Measurements from ENCODE around the gene NPRL2. TPM values are rescaled to one million over a fixed set of nuclear protein-coding genes. Genes with fewer than 3 reads are reported as not detected.
"Not testable (repeated sequence)": the region's sequence is repeated elsewhere in the genome, so short reads cannot be mapped to it uniquely, and the experiment has no call there.

The NPRL2 gene
- total RNA-seq, 1 donor from 2014 or later = 11.0 TPM

GRCh38 chr3:50326182-50326541 is 24.4 kb downstream of the NPRL2 start:
- no peak for ATAC-seq

- ATAC-seq = no peak
Measured at GRCh38 chr3:50325497-50326181, 24.9 kb downstream of the NPRL2 start.

DNA sequence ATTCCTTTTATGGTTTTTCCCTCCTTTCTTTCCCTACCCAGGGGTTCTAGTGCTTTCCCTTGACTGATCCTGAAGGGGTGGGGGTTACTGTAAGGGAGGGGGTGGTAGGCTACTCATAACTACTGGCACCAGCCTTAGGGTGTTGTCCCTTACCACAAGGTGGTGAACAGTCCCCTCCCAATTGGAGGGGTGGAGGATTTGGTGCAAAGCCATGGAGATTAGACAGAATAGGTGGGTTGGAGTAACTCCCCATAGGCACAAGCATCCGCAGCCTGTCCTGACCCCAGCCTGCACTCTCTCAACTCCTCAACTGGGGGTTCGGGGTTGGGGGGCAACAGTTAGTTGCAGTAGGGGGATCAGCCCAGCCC is 25.5 kb downstream of the NPRL2 start:
- ATAC-seq = no peak

- ATAC-seq = peak; percentile 6
Measured at GRCh38 chr3:50324351-50325112, 26.0 kb downstream of the NPRL2 start.

GRCh38 chr3:50323614-50324199 is 26.9 kb downstream of the NPRL2 start:
- no peak for ATAC-seq

DNA sequence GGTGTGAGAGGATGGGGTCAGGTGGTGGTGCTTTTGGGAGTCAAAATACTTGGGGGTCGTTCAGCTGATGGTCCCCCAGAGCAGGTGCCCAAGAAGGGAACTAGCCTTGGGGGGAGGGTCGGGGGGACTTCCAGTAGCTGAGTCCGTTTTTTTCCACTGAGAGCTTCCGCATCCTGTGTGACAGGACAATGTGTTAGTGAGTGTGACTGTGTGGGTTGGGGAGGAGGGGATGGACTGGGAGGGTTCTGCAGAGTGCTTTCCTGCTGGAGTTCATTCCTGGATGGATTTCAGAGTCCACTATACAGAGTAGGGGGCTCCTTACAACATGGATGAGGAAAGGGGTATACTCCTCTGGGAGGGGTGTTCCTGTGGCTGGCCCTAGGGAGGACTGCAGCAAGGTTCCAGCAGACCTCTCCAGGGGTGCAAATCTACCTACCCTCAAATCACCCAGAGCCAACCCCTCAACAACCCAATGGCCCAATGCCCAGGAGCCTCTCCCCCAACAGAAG is 27.4 kb downstream of the NPRL2 start:
- no peak for ATAC-seq

- no peak for ATAC-seq
Measured at GRCh38 chr3:50322386-50323091, 28.0 kb downstream of the NPRL2 start, which contains the start of gene HYAL2. Gene HYAL2 (minus strand): TSS chr3:50322745. CDS start chr3:50320489, 2,256 bp downstream.

- ATAC-seq = no peak
Measured at GRCh38 chr3:50322115-50322385, 28.5 kb downstream of the NPRL2 start.

- peak; percentile 56 for ATAC-seq
Measured at GRCh38 chr3:50321336-50322114, 29.1 kb downstream of the NPRL2 start.

- ATAC-seq = peak; percentile 43
Measured at GRCh38 chr3:50320853-50321335, 29.7 kb downstream of the NPRL2 start.

- no peak for ATAC-seq
Measured at GRCh38 chr3:50319894-50320625, 30.5 kb downstream of the NPRL2 start.

DNA sequence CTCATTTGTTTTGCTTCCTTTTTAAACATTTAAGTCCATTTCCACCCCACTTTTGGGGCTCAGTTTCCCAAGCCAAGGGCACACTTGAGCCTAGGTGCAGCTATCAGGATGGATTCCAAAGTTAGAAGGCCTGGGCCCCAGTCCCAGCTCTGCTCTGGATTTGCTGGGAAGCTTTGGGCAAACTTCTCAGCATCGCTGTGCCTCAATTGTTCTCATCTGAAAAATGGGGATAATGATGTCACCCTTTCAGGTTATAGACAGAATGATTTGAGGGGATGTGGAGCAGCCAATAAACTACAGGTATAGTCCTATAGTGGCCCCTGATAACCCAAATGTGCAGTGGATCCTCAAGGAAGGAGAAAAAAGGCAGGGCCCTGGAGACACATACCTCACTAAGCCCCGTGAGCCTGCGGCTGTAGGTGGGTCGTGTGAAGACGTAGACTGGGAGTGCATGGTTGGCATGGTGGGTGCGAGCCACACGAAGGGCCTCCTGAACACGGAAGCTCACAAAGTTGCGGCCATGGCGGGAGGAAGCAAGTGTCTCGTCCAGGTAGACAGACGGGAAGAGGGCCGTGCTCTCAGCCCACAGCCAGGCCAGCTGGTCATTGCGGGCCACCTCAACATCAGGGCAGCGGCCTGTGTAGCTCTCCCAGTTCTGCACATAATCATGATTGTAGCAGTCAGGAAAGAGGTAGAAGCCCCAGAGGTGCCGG is 31.2 kb downstream of the NPRL2 start:
- no peak for ATAC-seq

GRCh38 chr3:50318615-50319014 is 32.0 kb downstream of the NPRL2 start:
- ATAC-seq = no peak

GRCh38 chr3:50318163-50318562 is 32.4 kb downstream of the NPRL2 start:
- no peak for ATAC-seq

- peak; percentile 8 for ATAC-seq
Measured at GRCh38 chr3:50317300-50317699, 33.3 kb downstream of the NPRL2 start.

DNA sequence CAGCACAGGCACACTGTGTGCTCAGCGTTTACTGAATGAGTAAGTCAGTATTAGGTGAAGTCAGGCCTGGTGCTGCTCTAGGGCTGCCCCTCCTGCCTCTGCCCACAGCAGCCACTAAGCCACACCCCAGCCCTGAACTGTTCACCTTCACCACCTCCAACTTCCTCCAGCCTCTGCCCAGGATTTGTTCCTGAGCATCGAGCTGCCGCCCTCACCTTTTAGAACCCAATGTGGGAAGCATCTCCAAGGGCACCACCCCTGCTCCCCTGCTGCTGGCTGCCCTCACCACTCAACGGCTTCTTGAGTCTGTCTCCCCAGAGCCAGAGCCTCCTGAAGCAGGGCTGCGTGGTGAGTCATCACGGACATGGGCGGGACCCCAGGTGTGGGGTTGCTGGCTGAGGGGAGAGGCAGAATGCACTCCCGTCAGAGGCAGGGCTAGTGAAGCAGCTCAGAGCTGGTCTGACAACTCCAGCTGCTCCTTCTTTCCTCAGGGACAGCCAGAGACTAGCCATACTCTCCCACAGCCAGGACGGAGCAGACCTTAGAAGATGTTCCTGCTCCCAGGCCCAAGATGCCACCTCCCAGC is 33.8 kb downstream of the NPRL2 start:
- ATAC-seq = peak; percentile 87

- no peak for ATAC-seq
Measured at GRCh38 chr3:50314816-50315215, 35.8 kb downstream of the NPRL2 start.

- ATAC-seq = no peak
Measured at GRCh38 chr3:50314342-50314741, 36.2 kb downstream of the NPRL2 start.

GRCh38 chr3:50312041-50312440 is 38.5 kb downstream of the NPRL2 start:
- not testable (repeated sequence) for ATAC-seq

- ATAC-seq = no peak
Measured at GRCh38 chr3:50304601-50305000, 46.0 kb downstream of the NPRL2 start.
